Neural cell (in vitro differentiated cells): ENCODE data around the gene TOX2. TPM values are rescaled to one million over a fixed set of nuclear protein-coding genes. Genes with fewer than 3 reads are reported as not detected.

Source experiments
- H2AFZ ChIP-seq: fragments of 200-600, 300-800 bp; sonication (generic), shearing (Covaris generic); 2 replicates; pipeline ENCODE4 v1.6.0; 2014; ENCODE audit warnings: low read depth, mild to moderate bottlenecking, antibody characterized with exemption, low read length, moderate library complexity
- H3F3A ChIP-seq: fragments of 200-600 bp; shearing (Covaris generic); 2 replicates; pipeline ENCODE4 v1.6.1; 2016; ENCODE audit warnings: mild to moderate bottlenecking, moderate library complexity, mixed read lengths, antibody characterized with exemption, low read length; ENCODE audit not compliant: insufficient read depth, poor library complexity, severe bottlenecking
- H3K27ac ChIP-seq: fragments of 200-600, 300-800 bp; sonication (generic), shearing (Covaris generic); 2 replicates; pipeline ENCODE4 v1.5.1; 2014; ENCODE audit warnings: mild to moderate bottlenecking, low read length, moderate library complexity
- H3K27me3 ChIP-seq: fragments of 300-800, 200-600 bp; sonication (generic), shearing (Covaris generic); 2 replicates; pipeline ENCODE4 v1.6.0; 2014; ENCODE audit warnings: mild to moderate bottlenecking, low read depth, low read length, moderate library complexity; ENCODE audit not compliant: insufficient read depth
- H3K36me3 ChIP-seq: fragments of 300-800, 200-600 bp; sonication (generic), shearing (Covaris generic); 2 replicates; pipeline ENCODE4 v1.5.1; 2014; ENCODE audit warnings: mild to moderate bottlenecking, antibody characterized with exemption, low read length, moderate library complexity; ENCODE audit not compliant: insufficient read depth
- H3K4me2 ChIP-seq: fragments of 300-800, 200-600 bp; sonication (generic), shearing (Covaris generic); 2 replicates; pipeline ENCODE4 v1.6.0; 2014; ENCODE audit warnings: mild to moderate bottlenecking, low read length
- H3K4me3 ChIP-seq: fragments of 300-800, 200-600 bp; sonication (generic), shearing (Covaris generic); 2 replicates; pipeline ENCODE4 v1.5.1; 2014; ENCODE audit warnings: mild to moderate bottlenecking, low read length, moderate library complexity
- H3K79me2 ChIP-seq: fragments of 200-600 bp; shearing (Covaris generic); replicated peaks from 2 replicates; pipeline ENCODE4 v1.6.0; 2014; ENCODE audit warnings: mild to moderate bottlenecking, low read length, moderate library complexity; ENCODE audit not compliant: insufficient read depth
- H3K9ac ChIP-seq: fragments of 300-800, 200-600 bp; sonication (generic), shearing (Covaris generic); 2 replicates; pipeline ENCODE4 v1.6.1; 2016; ENCODE audit warnings: mild to moderate bottlenecking, low read length, mixed read lengths
- H3K9me2 ChIP-seq: fragments of 200-600 bp; shearing (Covaris generic); 2 replicates; pipeline ENCODE4 v1.6.1; 2016; ENCODE audit warnings: mild to moderate bottlenecking, low read length, mixed read lengths; ENCODE audit not compliant: insufficient read depth
- H3K9me3 ChIP-seq: fragments of 200-600, 300-800 bp; sonication (generic), shearing (Covaris generic); 2 replicates; pipeline ENCODE4 v1.6.1; 2016; ENCODE audit warnings: mild to moderate bottlenecking, mixed run types, low read length, moderate library complexity, mixed read lengths
- H4K20me1 ChIP-seq: fragments of 200-600 bp; shearing (Covaris generic); 2 replicates; pipeline ENCODE4 v1.6.1; 2016; ENCODE audit warnings: mild to moderate bottlenecking, mixed run types; ENCODE audit not compliant: insufficient read depth
- CTCF ChIP-seq: fragments of 450-650 bp; IDR thresholded peaks from 2 replicates; pipeline ENCODE4 v1.5.1; 2014; ENCODE audit warnings: antibody characterized with exemption, mild to moderate bottlenecking, moderate library complexity; ENCODE audit not compliant: poor library complexity, severe bottlenecking
- EP300 ChIP-seq: fragments of 450-650 bp; conservative IDR thresholded peaks from 2 replicates; pipeline ENCODE4 v1.6.1; 2014; ENCODE audit warnings: antibody characterized with exemption, mild to moderate bottlenecking, moderate library complexity; ENCODE audit not compliant: poor library complexity, severe bottlenecking
- EZH2 ChIP-seq: fragments of 200-600, 300-800 bp; shearing (Covaris generic), sonication (generic); IDR thresholded peaks from 2 replicates; pipeline ENCODE4 v1.6.1; 2014; ENCODE audit warnings: antibody characterized with exemption, low read length, borderline replicate concordance, mild to moderate bottlenecking; ENCODE audit not compliant: insufficient read depth, poor library complexity, severe bottlenecking
- MXI1 ChIP-seq: fragments of 450-650 bp; conservative IDR thresholded peaks from 2 replicates; pipeline ENCODE4 v1.6.1; 2014; ENCODE audit warnings: antibody characterized with exemption, mild to moderate bottlenecking; ENCODE audit not compliant: poor library complexity, severe bottlenecking
- POLR2AphosphoS5 ChIP-seq: IDR thresholded peaks from 2 replicates; pipeline ENCODE4 v1.6.1; 2012
- RAD21 ChIP-seq: fragments of 450-650 bp; conservative IDR thresholded peaks from 2 replicates; pipeline ENCODE4 v1.6.1; 2014; ENCODE audit warnings: antibody characterized with exemption, mild to moderate bottlenecking, moderate library complexity
- REST ChIP-seq: IDR thresholded peaks from 2 replicates; pipeline ENCODE4 v1.6.1; 2012; ENCODE audit warnings: borderline replicate concordance
- SMC3 ChIP-seq: fragments of 450-650 bp; conservative IDR thresholded peaks from 2 replicates; pipeline ENCODE4 v1.6.1; 2014; ENCODE audit warnings: antibody characterized with exemption, mild to moderate bottlenecking, moderate library complexity; ENCODE audit not compliant: poor library complexity
- TAF1 ChIP-seq: IDR thresholded peaks from 2 replicates; pipeline ENCODE4 v1.6.1; 2012; ENCODE audit warnings: low read depth
- polyA plus RNA-seq: library from polyadenylated mRNA; depleted of rRNA; stranded (reverse); fragments of >200 nt; gene quantifications from 2 replicates; pipeline ENCODE4 v1.2.3, GENCODE V29; 2014

Gene TOX2
- polyA plus RNA-seq, 1 donor from 2014 or later = 0.89 TPM

DNA sequence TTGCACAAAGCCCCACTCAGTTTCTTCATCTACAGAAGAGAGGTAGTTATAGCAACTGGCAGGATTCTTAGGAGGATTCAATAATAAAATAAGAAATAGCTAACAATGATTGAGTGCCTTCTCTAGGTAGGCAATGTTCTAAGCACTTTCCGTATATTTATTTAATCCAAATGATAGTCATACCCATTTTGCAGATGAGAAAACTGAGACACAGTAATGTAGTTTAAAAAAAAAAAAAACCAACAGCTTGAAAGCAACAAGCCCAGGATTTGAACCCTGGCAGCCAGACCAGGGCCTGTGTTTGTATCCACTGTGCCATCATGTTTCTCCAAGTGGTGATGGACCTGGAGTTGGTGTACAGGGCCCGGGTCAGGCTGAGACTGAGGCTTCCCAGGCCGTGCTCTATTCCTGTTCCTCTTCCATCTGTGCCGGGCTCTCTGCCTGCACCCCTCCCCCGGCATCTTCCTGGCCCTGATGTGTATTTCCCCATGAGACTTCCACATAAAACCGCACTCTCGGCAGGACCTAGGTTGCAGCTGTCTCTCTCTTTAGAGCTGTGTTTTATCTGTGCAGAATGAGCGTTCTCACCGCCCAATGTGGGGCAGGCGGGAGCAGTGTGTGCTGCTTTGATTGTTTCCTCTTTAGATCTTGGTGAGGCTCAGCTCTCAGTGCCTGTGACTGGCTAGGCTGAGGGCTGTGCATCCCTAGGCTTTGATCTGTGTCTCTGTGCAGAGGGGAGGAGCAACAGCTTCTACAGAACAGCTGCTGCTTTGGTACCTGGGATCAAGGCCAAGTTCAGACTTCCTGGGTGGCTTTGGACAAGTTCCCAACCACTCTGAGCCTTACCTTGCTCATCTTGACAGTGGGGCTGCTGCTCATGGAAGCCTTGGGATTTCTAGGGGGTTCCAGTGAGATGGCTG lies 49.5 kb downstream of the TOX2 start:
- Histone ChIP-seq H3K4me3 (no peak overlapping the region), H4K20me1 (no peaks in the 10 kb centered on the region), H3K9me3 (no peaks in the 10 kb centered on the region), H3K4me2 (no peak overlapping the region), H3K9ac (no peak overlapping the region), H3K9me2 (no peaks in the 10 kb centered on the region), H2AFZ (no peak overlapping the region), H3F3A (no peaks in the 10 kb centered on the region), H3K27me3 (no peaks in the 10 kb centered on the region), H3K27ac (no peak overlapping the region), H3K79me2 (no peaks in the 10 kb centered on the region), H3K36me3 (no peaks in the 10 kb centered on the region)
- TF ChIP-seq MXI1 (no peak), TAF1 (no peak), EP300 (no peak), SMC3 (no peak), EZH2 (no peak), CTCF (no peak), RAD21 (no peak), POLR2AphosphoS5 (no peak), REST (no peak)

GRCh38 chr20:43968341-43969000 lies 53.8 kb downstream of the TOX2 start:
- Histone ChIP-seq H3K36me3 (no peaks in the 10 kb centered on the region), H3K27me3 (no peaks in the 10 kb centered on the region), H2AFZ (no peak overlapping the region), H3F3A (no peaks in the 10 kb centered on the region), H3K9ac (no peak overlapping the region), H3K4me2 (no peak overlapping the region), H3K9me2 (no peaks in the 10 kb centered on the region), H3K9me3 (no peaks in the 10 kb centered on the region), H3K27ac (no peak overlapping the region), H4K20me1 (no peaks in the 10 kb centered on the region), H3K4me3 (no peak overlapping the region), H3K79me2 (no peaks in the 10 kb centered on the region)
- TF ChIP-seq EP300 = no peak
- TF ChIP-seq EZH2 = no peak
- TF ChIP-seq CTCF = no peak
- no peak for TF ChIP-seq SMC3
- TF ChIP-seq RAD21 = no peak
